Loucy (cell line): ENCODE measurements around the gene PLA2G12B.

ENCODE experiments used
- CTCF ChIP-seq: fragments of 200-600 bp; sonication (generic); conservative IDR thresholded peaks from 2 replicates; pipeline ENCODE4 v1.5.1; 2014; ENCODE audit warnings: mild to moderate bottlenecking, antibody characterized with exemption, low read length
- EZH2phosphoT487 ChIP-seq: fragments of 200-600 bp; IDR thresholded peaks from 2 replicates; pipeline ENCODE4 v1.6.1; 2018; ENCODE audit warnings: antibody characterized with exemption, mild to moderate bottlenecking, moderate library complexity, borderline replicate concordance

DNA sequence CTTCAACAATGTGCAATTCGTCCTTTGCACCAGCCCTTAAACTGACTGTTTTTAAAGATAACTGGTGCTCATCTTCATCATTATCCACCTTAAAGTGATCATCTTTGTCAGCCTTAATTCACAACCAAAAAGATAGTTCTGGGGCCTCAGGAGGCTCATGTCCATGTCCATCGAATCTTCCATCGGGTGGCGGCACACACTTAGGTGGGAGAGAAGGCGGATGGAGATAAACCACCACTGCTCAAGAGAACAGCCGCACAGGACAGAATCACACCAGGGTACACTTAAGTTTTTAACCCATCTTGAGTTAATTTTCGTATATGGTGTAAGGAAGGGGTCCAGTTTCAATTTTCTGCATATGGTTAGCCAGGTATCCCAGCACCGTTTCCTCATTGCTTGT is 36.3 kb downstream of the PLA2G12B start:
- no peak for TF ChIP-seq CTCF
- TF ChIP-seq EZH2phosphoT487: no peak
